Psoas muscle (tissue), 8 donors: ENCODE data around the gene RNASE7. TPM values are rescaled to one million over a fixed set of nuclear protein-coding genes. Genes with fewer than 3 reads are reported as not detected.

Experiments used
- ATAC-seq, 4 donors: fragments of 200-7000 bp; cut with Tn5 transposase; one replicate each; pipeline ENCODE4 v1.9.1; 2020; ENCODE audit warnings: moderate library complexity in 3 of 4, mild to moderate bottlenecking in 2 of 4
- DNase-seq, 2 donors: peaks; one replicate each; pipeline ENCODE4 v3.0.0-alpha.2; 2020
- H3K27ac ChIP-seq: fragments of 200-600 bp; one replicate; pipeline ENCODE4 v1.8.0; 2022
- H3K27me3 ChIP-seq, 3 donors: fragments of 200-600 bp in 1 of 3; one replicate each; pipeline versions ENCODE4 v1.6.1 to v1.8.0; 2013 to 2022; ENCODE audit warnings: low read length in 2 of 3, mild to moderate bottlenecking in 2 of 3, moderate library complexity in 1 of 3; ENCODE audit not compliant: insufficient read depth in 3 of 3
- H3K36me3 ChIP-seq, 2 donors: fragments of 200-600 bp in 1 of 2; one replicate each; pipeline versions ENCODE4 v1.6.1 to v1.8.0; 2013 to 2022; ENCODE audit warnings: low read depth in 1 of 2, mild to moderate bottlenecking in 1 of 2, moderate library complexity in 1 of 2; ENCODE audit not compliant: insufficient read depth in 1 of 2
- H3K4me1 ChIP-seq: fragments of 200-600 bp; one replicate; pipeline ENCODE4 v1.8.0; 2022
- H3K4me3 ChIP-seq: fragments of 200-600 bp; one replicate; pipeline ENCODE4 v1.8.0; 2022; ENCODE audit warnings: mild to moderate bottlenecking
- H3K9me3 ChIP-seq: fragments of 200-600 bp; one replicate; pipeline ENCODE4 v1.8.0; 2022
- CTCF ChIP-seq: fragments of 200-600 bp; IDR thresholded peaks from one replicate; pipeline ENCODE4 v1.8.0; 2022; ENCODE audit warnings: antibody characterized with exemption
- WGBS, 3 donors: extraction: QIAGEN DNeasy Blood & Tissue Kit; methylation state at CpG; one replicate each; pipeline versions ENCODE4 v1.1.6 to v1.1.7; 2013; 5-methylcytosine and 5-hydroxymethylcytosine counted together
- intact Hi-C, 2 donors: fragments of 100-400 bp; cut with DNase I; formaldehyde crosslinking; loops; one replicate each; pipeline versions ENCODE4 v1.11.0 to v1.14.2; 2022
- polyA plus RNA-seq, 3 donors: library from polyadenylated mRNA; stranded (reverse); fragments of 200-250 nt; gene quantifications; one replicate each; pipeline ENCODE4 v1.2.3, GENCODE V29; 2013
- total RNA-seq, 4 donors: library from RNA; stranded (reverse); fragmentation: NEBNext Ultra II Directional in 2 of 4; extraction: Animal tissue kit (Norgen Biotek cat#: 25700) in 2 of 4; gene quantifications; one replicate each; pipeline versions ENCODE4 v1.2.1 to v1.2.4, GENCODE V29; 2021 to 2023
- donor health status: healthy with polysubstance abuse.
- donor health status: DM: no; HTN: no; CAD: no; lungs with moderate emphysema.
- donor health status: Bipolar disorder and iron deficiency.
- donor health status: healthy.
- donor health status: DM: yes; HTN: yes; CAD: no.
- donor health status: DM: no; HTN: no; CAD: no.
- donor health status: DM: no; HTN: no; CAD: no.
- donor health status: DM: yes; HTN: yes; CAD: no.

Gene RNASE7
- total and polyA plus RNA-seq, 7 donors: 0.15 to 1.9 (median 0.38) TPM; not detected in 1

GRCh38 chr14:21023817-21024584 lies 18.2 kb upstream of the RNASE7 start:
- DNase-seq (peak; percentile 20 to 61), ATAC-seq (peak in 3 of 4 donors; percentile 1 to 27 (median 11))
- 7 to 11% (median 9%) methylated on average over 17 of the region's 17 CpGs for WGBS, 3 donors
- peaks cover 2 to 38% of the 10 kb centered on the region in 2 donors for H3K36me3 ChIP-seq
- H3K9me3 ChIP-seq: no peaks in the 10 kb centered on the region
- no peak for TF ChIP-seq CTCF
- peaks cover 59% of the 10 kb centered on the region for H3K4me1 ChIP-seq
- peak overlapping the region; percentile 98 for H3K4me3 ChIP-seq
- intact Hi-C loops: no loop called here
- H3K27me3 ChIP-seq: no peaks in the 10 kb centered on the region
- H3K27ac ChIP-seq: peak overlapping the region; percentile 98

GRCh38 chr14:21024585-21025370 lies 17.4 kb upstream of the RNASE7 start, which contains the start of gene NDRG2:
TSS of gene NDRG2 (minus strand) at chr14:21025061. CDS start at chr14:21023315, 1,746 bp downstream.
- ATAC-seq: peak; percentile 77 to 78 (median 78)
- Histone ChIP-seq H3K4me3 (peak within 1 kb of the TSS; percentile 98), H3K9me3 (no peaks in the 10 kb centered on the region), H3K36me3 (peaks cover 0 to 30% of the 10 kb centered on the region in 2 donors), H3K27ac (peak within 1 kb of the TSS; percentile 98), H3K4me1 (peaks cover 59% of the 10 kb centered on the region), H3K27me3 (no peaks in the 10 kb centered on the region)
- TF ChIP-seq CTCF: no peak
- intact Hi-C loops: loop anchor here in 1 of 2 donors (1.0 kb wide), 1 partner anchor 15 kb away; no protein-coding TSS in a partner anchor
- WGBS, 3 donors: 1% methylated on average over 50 to 72 of the region's 72 CpGs
- DNase-seq: peak; percentile 87 to 94

- Histone ChIP-seq H3K9me3 (no peaks in the 10 kb centered on the region), H3K27me3 (no peaks in the 10 kb centered on the region), H3K36me3 (peaks cover 0 to 21% of the 10 kb centered on the region in 2 donors), H3K4me3 (peak overlapping the region; percentile 98), H3K4me1 (peaks cover 52% of the 10 kb centered on the region), H3K27ac (peak overlapping the region; percentile 98)
- WGBS, 3 donors: 1% methylated on average over 41 to 58 of the region's 58 CpGs
- intact Hi-C loops: loop anchor here in 1 of 2 donors (1.0 kb wide), 1 partner anchor 14 kb away; no protein-coding TSS in a partner anchor
- DNase-seq: peak; percentile 84 to 95
- no peak for TF ChIP-seq CTCF
- peak; percentile 63 to 76 (median 74) for ATAC-seq
Observed at GRCh38 chr14:21025371-21026273, 16.5 kb upstream of the RNASE7 start.

- WGBS, 3 donors: 15 to 35% (median 19%) methylated on average over 7 of the region's 7 CpGs
- H3K27me3 ChIP-seq: no peaks in the 10 kb centered on the region
- no peak for TF ChIP-seq CTCF
- ATAC-seq: no peak
- peak overlapping the region; percentile 98 for H3K27ac ChIP-seq
- H3K36me3 ChIP-seq: peaks cover 0 to 13% of the 10 kb centered on the region in 2 donors
- no peaks in the 10 kb centered on the region for H3K9me3 ChIP-seq
- peaks cover 44% of the 10 kb centered on the region for H3K4me1 ChIP-seq
- peak overlapping the region; percentile 98 for H3K4me3 ChIP-seq
- intact Hi-C loops: no loop called here
- DNase-seq: peak; percentile 31 to 62
Observed at GRCh38 chr14:21026274-21026987, 15.7 kb upstream of the RNASE7 start.
